ENCODE results near the gene CEP97. TPM values are rescaled to one million over a fixed set of nuclear protein-coding genes. Genes with fewer than 3 reads are reported as not detected.
"Not testable (repeated sequence)": the region's sequence is repeated elsewhere in the genome, so short reads cannot be mapped to it uniquely, and the experiment has no call there.

Gene CEP97
- total RNA-seq, 1 experiment from 2014 or later = 20.6 TPM

DNA sequence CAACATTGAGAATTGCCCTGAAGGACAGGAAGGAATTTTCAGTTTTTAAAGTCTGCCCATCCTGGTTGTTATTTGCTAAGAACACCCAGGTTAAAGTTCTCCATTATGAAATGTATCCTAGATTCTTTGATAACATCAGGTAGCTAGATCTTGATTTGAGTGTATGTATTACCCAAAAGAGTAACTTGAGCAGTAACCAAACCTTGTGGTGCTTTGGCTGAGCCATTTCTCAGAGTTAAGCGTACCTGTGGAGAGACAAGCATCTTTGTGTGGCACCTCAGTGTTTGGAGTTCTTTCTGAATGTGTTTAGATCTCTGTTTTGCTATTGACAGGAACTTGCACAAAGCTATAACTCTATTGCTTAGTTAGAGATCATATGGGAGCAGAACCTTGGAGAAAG lies 20.4 kb downstream of the CEP97 start:
- Histone ChIP-seq H3K4me3 (no peak overlapping the region), H3K4me1 (replicated peaks; ENCODE audit: insufficient read depth) (no peaks in the 10 kb centered on the region), H3K79me2 (ENCODE audit: low read depth) (no peaks in the 10 kb centered on the region), H3K9me2 (ENCODE audit: insufficient read depth) (no peaks in the 10 kb centered on the region), H3K27ac (no peak overlapping the region), H3K9me3 (ENCODE audit: insufficient read depth, low read depth) (no peaks in the 10 kb centered on the region; the same call in 1 of the 2 replicates), H2AFZ (no peak overlapping the region), H3K36me3 (ENCODE audit: low read depth) (no peaks in the 10 kb centered on the region), H3K4me2 (no peak overlapping the region), H3F3A (ENCODE audit: insufficient read depth, low read depth) (no peaks in the 10 kb centered on the region; the same call in 1 of the 2 replicates), H3K27me3 (ENCODE audit: insufficient read depth, low read depth) (no peaks in the 10 kb centered on the region), H4K20me1 (ENCODE audit: insufficient read depth) (no peaks in the 10 kb centered on the region)
- intact Hi-C loops (cut with micrococcal nuclease; ENCODE audit: unreplicated experiment) = no loop called here
- POLR2A ChIA-PET (ENCODE audit: unreplicated experiment) = no interaction called here
- CTCF ChIA-PET = no interaction called here
- TF ChIP-seq EZH2 (IDR thresholded peaks at IDR 0.05; ENCODE audit: low read depth) = no peak
- TF ChIP-seq, protein P1, sequence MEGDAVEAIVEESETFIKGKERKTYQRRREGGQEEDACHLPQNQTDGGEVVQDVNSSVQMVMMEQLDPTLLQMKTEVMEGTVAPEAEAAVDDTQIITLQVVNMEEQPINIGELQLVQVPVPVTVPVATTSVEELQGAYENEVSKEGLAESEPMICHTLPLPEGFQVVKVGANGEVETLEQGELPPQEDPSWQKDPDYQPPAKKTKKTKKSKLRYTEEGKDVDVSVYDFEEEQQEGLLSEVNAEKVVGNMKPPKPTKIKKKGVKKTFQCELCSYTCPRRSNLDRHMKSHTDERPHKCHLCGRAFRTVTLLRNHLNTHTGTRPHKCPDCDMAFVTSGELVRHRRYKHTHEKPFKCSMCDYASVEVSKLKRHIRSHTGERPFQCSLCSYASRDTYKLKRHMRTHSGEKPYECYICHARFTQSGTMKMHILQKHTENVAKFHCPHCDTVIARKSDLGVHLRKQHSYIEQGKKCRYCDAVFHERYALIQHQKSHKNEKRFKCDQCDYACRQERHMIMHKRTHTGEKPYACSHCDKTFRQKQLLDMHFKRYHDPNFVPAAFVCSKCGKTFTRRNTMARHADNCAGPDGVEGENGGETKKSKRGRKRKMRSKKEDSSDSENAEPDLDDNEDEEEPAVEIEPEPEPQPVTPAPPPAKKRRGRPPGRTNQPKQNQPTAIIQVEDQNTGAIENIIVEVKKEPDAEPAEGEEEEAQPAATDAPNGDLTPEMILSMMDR (conservative IDR thresholded peaks at IDR 0.05) = no peak
- BruUV-seq (replicated peaks) = no TSS peak
- no peak for DNase-seq

DNA sequence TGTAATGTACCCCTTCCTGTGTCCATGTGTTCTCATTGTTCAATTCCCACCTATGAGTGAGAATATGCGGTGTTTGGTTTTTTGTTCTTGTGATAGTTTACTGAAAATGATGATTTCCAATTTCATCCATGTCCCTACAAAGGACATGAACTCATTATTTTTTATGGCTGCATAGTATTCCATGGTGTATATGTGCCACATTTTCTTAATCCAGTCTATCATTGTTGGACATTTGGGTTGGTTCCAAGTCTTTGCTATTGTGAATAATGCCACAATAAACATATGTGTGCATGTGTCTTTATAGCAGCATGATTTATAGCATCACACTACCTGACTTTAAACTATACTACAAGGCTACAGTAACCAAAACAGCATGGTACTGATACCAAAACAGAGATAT lies 21.5 kb downstream of the CEP97 start:
- H3K27me3 ChIP-seq (ENCODE audit: insufficient read depth, low read depth); POLR2A ChIA-PET (ENCODE audit: unreplicated experiment); H3K9me3 ChIP-seq (ENCODE audit: insufficient read depth, low read depth); H3F3A ChIP-seq (ENCODE audit: insufficient read depth, low read depth); H2AFZ ChIP-seq; BruUV-seq (replicated peaks); H3K4me1 ChIP-seq (replicated peaks; ENCODE audit: insufficient read depth); CTCF ChIA-PET; H4K20me1 ChIP-seq (ENCODE audit: insufficient read depth); DNase-seq; H3K4me3 ChIP-seq; H3K27ac ChIP-seq; H3K36me3 ChIP-seq (ENCODE audit: low read depth); H3K4me2 ChIP-seq; H3K79me2 ChIP-seq (ENCODE audit: low read depth); intact Hi-C loops (cut with micrococcal nuclease; ENCODE audit: unreplicated experiment); H3K9me2 ChIP-seq (ENCODE audit: insufficient read depth): not testable (repeated sequence)

DNA sequence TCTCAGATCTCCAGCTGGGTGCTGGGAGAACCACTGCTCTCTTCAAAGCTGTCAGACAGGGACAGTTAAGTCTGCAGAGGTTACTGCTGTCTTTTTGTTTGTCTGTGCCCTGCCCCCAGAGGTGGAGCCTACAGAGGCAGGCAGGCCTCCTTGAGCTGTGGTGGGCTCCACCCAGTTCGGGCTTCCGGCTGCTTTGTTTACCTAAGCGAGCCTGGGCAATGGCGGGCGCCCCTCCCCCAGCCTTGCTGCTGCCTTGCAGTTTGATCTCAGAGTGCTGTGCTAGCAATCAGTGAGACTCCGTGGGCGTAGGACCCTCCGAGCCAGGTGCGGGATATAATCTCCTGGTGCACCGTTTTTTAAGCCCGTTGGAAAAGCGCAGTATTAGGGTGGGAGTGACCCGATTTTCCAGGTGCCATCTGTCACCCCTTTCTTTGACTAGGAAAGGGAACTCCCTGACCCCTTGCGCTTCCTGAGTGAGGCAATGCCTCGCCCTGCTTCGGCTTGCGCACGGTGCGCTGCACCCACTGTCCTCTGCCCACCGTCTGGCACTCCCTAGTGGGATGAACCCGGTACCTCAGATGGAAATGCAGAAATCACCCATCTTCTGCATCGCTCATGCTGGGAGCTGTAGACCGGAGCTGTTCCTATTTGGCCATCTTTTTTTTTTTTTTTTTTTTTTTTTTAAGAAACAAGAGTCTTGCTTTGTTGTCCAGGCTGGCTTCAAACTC lies 29.1 kb downstream of the CEP97 start:
- peaks cover 21% of the 10 kb centered on the region for H3K36me3 ChIP-seq (ENCODE audit: low read depth)
- H3K27me3 ChIP-seq (ENCODE audit: insufficient read depth, low read depth); H2AFZ ChIP-seq; POLR2A ChIA-PET (ENCODE audit: unreplicated experiment); H3K79me2 ChIP-seq (ENCODE audit: low read depth); H3K9me2 ChIP-seq (ENCODE audit: insufficient read depth); H3K4me3 ChIP-seq; DNase-seq; CTCF ChIA-PET; H3F3A ChIP-seq (ENCODE audit: insufficient read depth, low read depth); BruUV-seq (replicated peaks); H3K9me3 ChIP-seq (ENCODE audit: insufficient read depth, low read depth); H3K4me2 ChIP-seq; H3K4me1 ChIP-seq (replicated peaks; ENCODE audit: insufficient read depth); H4K20me1 ChIP-seq (ENCODE audit: insufficient read depth); H3K27ac ChIP-seq; intact Hi-C loops (cut with micrococcal nuclease; ENCODE audit: unreplicated experiment): not testable (repeated sequence)

DNA sequence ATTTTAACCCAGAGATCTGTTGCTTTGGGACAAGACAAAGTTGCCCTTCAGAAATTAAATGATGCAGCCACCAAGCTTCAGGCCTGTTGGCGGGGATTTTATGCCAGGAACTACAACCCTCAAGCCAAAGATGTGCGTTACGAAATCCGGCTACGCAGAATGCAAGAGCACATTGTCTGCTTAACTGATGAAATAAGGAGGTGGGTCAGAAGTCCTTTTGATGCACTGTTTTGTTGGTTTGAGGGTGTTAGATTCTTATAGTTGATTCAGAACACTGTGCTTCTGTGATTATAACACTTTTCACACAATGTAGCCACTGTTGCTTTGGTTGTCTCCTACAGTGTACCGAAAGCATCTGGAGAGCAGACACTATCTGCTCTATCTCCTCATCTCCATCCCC lies 33.8 kb downstream of the CEP97 start:
- Histone ChIP-seq H3K4me2 (no peak overlapping the region), H2AFZ (no peak overlapping the region), H4K20me1 (ENCODE audit: insufficient read depth) (no peaks in the 10 kb centered on the region), H3K4me3 (no peak overlapping the region), H3K79me2 (ENCODE audit: low read depth) (no peaks in the 10 kb centered on the region), H3K9me2 (ENCODE audit: insufficient read depth) (no peaks in the 10 kb centered on the region), H3K36me3 (ENCODE audit: low read depth) (peaks cover 25% of the 10 kb centered on the region), H3K4me1 (replicated peaks; ENCODE audit: insufficient read depth) (no peaks in the 10 kb centered on the region), H3K9me3 (ENCODE audit: insufficient read depth, low read depth) (no peaks in the 10 kb centered on the region), H3F3A (ENCODE audit: insufficient read depth, low read depth) (no peaks in the 10 kb centered on the region), H3K27me3 (ENCODE audit: insufficient read depth, low read depth) (no peaks in the 10 kb centered on the region), H3K27ac (no peak overlapping the region)
- TF ChIP-seq EZH2 (IDR thresholded peaks at IDR 0.05; ENCODE audit: low read depth) = no peak
- TF ChIP-seq, protein P1 (conservative IDR thresholded peaks at IDR 0.05) = no peak
- no TSS peak for BruUV-seq (replicated peaks)
- ChIA-PET CTCF (no interaction called here), POLR2A (ENCODE audit: unreplicated experiment) (no interaction called here)
- no peak for DNase-seq
- intact Hi-C loops (cut with micrococcal nuclease; ENCODE audit: unreplicated experiment) = no loop called here
